OCI-LY7 (cell line): Measurements from ENCODE around the gene ATG4B. TPM values are rescaled to one million over a fixed set of nuclear protein-coding genes. Genes with fewer than 3 reads are reported as not detected.

Source experiments
- BruUV-seq: library from RNA; stranded (reverse); fragments of 400-500 nt; replicated peaks from 2 replicates; lab custom pipeline; 2021; lab: Mats Ljungman, UMichigan
- CTCF ChIA-PET: fragments of 300-600 bp; sonication (Branson Sonifier 250); formaldehyde crosslinking; loops from one replicate; lab custom pipeline; 2022; ENCODE audit warnings: antibody characterized with exemption; ENCODE audit not compliant: unreplicated experiment; lab: Charles Lee
- POLR2A ChIA-PET: fragments of 300-600 bp; sonication (Branson Sonifier 250); formaldehyde crosslinking; loops from one replicate; lab custom pipeline; 2022; ENCODE audit warnings: antibody characterized with exemption; lab: Charles Lee
- DNase-seq: peaks from one replicate; pipeline ENCODE4 v3.0.0-alpha.2; 2015; ENCODE audit warnings: low spot score
- H2AFZ ChIP-seq: fragments of 200-600 bp; sonication (generic), shearing (Covaris generic); 2 replicates; pipeline ENCODE4 v1.6.1; 2014; ENCODE audit warnings: mild to moderate bottlenecking, antibody characterized with exemption, low read length, moderate library complexity
- H3K27ac ChIP-seq: fragments of 200-600 bp; sonication (generic); 2 replicates; pipeline ENCODE4 v1.5.1; 2014; ENCODE audit warnings: mixed run types, low read depth, mild to moderate bottlenecking, moderate library complexity, low read length, inconsistent platforms; ENCODE audit not compliant: poor library complexity, severe bottlenecking
- H3K36me3 ChIP-seq: fragments of 200-600 bp; sonication (generic); 2 replicates; pipeline ENCODE4 v1.6.1; 2014; ENCODE audit warnings: mild to moderate bottlenecking, antibody characterized with exemption, low read length, moderate library complexity, mixed read lengths; ENCODE audit not compliant: insufficient read depth
- H3K4me1 ChIP-seq: fragments of 200-600 bp; sonication (generic); 2 replicates; pipeline ENCODE4 v1.5.1; 2014; ENCODE audit warnings: mild to moderate bottlenecking, low read length; ENCODE audit not compliant: insufficient read depth, poor library complexity, severe bottlenecking
- H3K4me2 ChIP-seq: fragments of 200-600 bp; sonication (generic); 2 replicates; pipeline ENCODE4 v1.6.1; 2014; ENCODE audit warnings: mild to moderate bottlenecking, low read length
- H3K4me3 ChIP-seq: fragments of 200-600 bp; sonication (generic); 2 replicates; pipeline ENCODE4 v1.5.1; 2014; ENCODE audit warnings: mild to moderate bottlenecking, low read depth, low read length; ENCODE audit not compliant: poor library complexity, severe bottlenecking
- H3K79me2 ChIP-seq: fragments of 200-600 bp; sonication (generic); 2 replicates; pipeline ENCODE4 v1.6.1; 2016; ENCODE audit warnings: low read depth, mild to moderate bottlenecking, low read length, moderate library complexity, mixed read lengths; ENCODE audit not compliant: insufficient read depth
- H3K9me2 ChIP-seq: fragments of 200-600 bp; sonication (generic); 2 replicates; pipeline ENCODE4 v1.6.1; 2016; ENCODE audit warnings: mild to moderate bottlenecking, low read length, mixed read lengths; ENCODE audit not compliant: insufficient read depth
- H3K9me3 ChIP-seq: fragments of 200-600 bp; sonication (generic); 2 replicates; pipeline ENCODE4 v1.6.1; 2014; ENCODE audit warnings: mild to moderate bottlenecking, mixed run types, low read length, mixed read lengths
- H4K20me1 ChIP-seq: fragments of 200-600 bp; sonication (generic); 2 replicates; pipeline ENCODE4 v1.6.1; 2014; ENCODE audit warnings: mild to moderate bottlenecking, antibody characterized with exemption, low read length, moderate library complexity, mixed read lengths; ENCODE audit not compliant: insufficient read depth
- CTCF ChIP-seq: fragments of 200-600 bp; sonication (generic); conservative IDR thresholded peaks from 2 replicates; pipeline ENCODE4 v1.5.1; 2014; ENCODE audit warnings: mild to moderate bottlenecking, antibody characterized with exemption, low read length, moderate library complexity, mixed read lengths
- EZH2phosphoT487 ChIP-seq: fragments of 200-600 bp; sonication (generic); IDR thresholded peaks from 2 replicates; pipeline ENCODE4 v1.6.1; 2018; ENCODE audit warnings: low read depth, borderline replicate concordance, mild to moderate bottlenecking, mixed run types, antibody characterized with exemption, low read length, moderate library complexity, mixed read lengths
- intact Hi-C: fragments of 100-400 bp; cut with micrococcal nuclease; formaldehyde crosslinking; loops from one replicate; pipeline ENCODE4 v1.10.0; 2022; ENCODE audit not compliant: unreplicated experiment
- total RNA-seq, 2 experiments: library from RNA; depleted of rRNA in 1 of 2; stranded (reverse); fragments of >200 nt in 1 of 2; shearing (Covaris generic) in 1 of 2; gene quantifications; 2 replicates each; pipeline ENCODE4 v1.2.3, GENCODE V29; 2014 to 2022

Gene ATG4B
- total RNA-seq, 2 experiments from 2014 or later = 72.4 to 133 TPM

GRCh38 chr2:241597561-241597960 lies 39.9 kb upstream of the ATG4B start:
- intact Hi-C loops = no loop called here
- H3K36me3 ChIP-seq = peaks cover 69% of the 10 kb centered on the region
- H3K9me3 ChIP-seq = no peaks in the 10 kb centered on the region
- H3K79me2 ChIP-seq = no peaks in the 10 kb centered on the region
- H3K4me3 ChIP-seq = no peak overlapping the region
- no peak for DNase-seq
- TF ChIP-seq EZH2phosphoT487 = no peak
- no peak for TF ChIP-seq CTCF
- no TSS peak for BruUV-seq
- CTCF ChIA-PET = no interaction called here
- no peaks in the 10 kb centered on the region for H3K9me2 ChIP-seq
- H2AFZ ChIP-seq = no peak overlapping the region
- no peak overlapping the region for H3K4me2 ChIP-seq
- no peaks in the 10 kb centered on the region for H4K20me1 ChIP-seq
- no peaks in the 10 kb centered on the region for H3K4me1 ChIP-seq
- POLR2A ChIA-PET = no interaction called here
- H3K27ac ChIP-seq = no peak overlapping the region

- no peak overlapping the region for H3K4me3 ChIP-seq
- H3K4me2 ChIP-seq = no peak overlapping the region
- intact Hi-C loops = no loop called here
- DNase-seq = no peak
- no peak overlapping the region for H2AFZ ChIP-seq
- peaks cover 74% of the 10 kb centered on the region for H3K36me3 ChIP-seq
- H3K27ac ChIP-seq = no peak overlapping the region
- H3K9me2 ChIP-seq = no peaks in the 10 kb centered on the region
- no peaks in the 10 kb centered on the region for H4K20me1 ChIP-seq
- BruUV-seq = no TSS peak
- H3K4me1 ChIP-seq = no peaks in the 10 kb centered on the region
- CTCF ChIA-PET = no interaction called here
- H3K9me3 ChIP-seq = no peaks in the 10 kb centered on the region
- POLR2A ChIA-PET = interaction anchor here (0.9 kb wide), 1 partner anchor 10 kb away, joined by 3 read pairs; no protein-coding TSS in a partner anchor
- no peak for TF ChIP-seq CTCF
- TF ChIP-seq EZH2phosphoT487 = no peak
- no peaks in the 10 kb centered on the region for H3K79me2 ChIP-seq
These were observed 39.4 kb upstream of the ATG4B start for GRCh38 chr2:241598061-241598460.

- intact Hi-C loops = no loop called here
These were observed 39.0 kb upstream of the ATG4B start for GRCh38 chr2:241598487-241598886.

More at GRCh38 chr2:241598487-241598886, 39.0 kb upstream of the ATG4B start:
- CTCF ChIA-PET = no interaction called here
- peak; percentile 10 for DNase-seq
- no peaks in the 10 kb centered on the region for H3K79me2 ChIP-seq
- BruUV-seq = no TSS peak
- H3K27ac ChIP-seq = no peak overlapping the region
- H3K36me3 ChIP-seq = peaks cover 74% of the 10 kb centered on the region
- H4K20me1 ChIP-seq = no peaks in the 10 kb centered on the region
- no peak overlapping the region for H3K4me3 ChIP-seq
- H3K4me2 ChIP-seq = no peak overlapping the region
- no peaks in the 10 kb centered on the region for H3K9me3 ChIP-seq
- H3K9me2 ChIP-seq = no peaks in the 10 kb centered on the region
- no peak overlapping the region for H2AFZ ChIP-seq
- POLR2A ChIA-PET = interaction anchor here (0.9 kb wide), 1 partner anchor 10 kb away, joined by 3 read pairs; no protein-coding TSS in a partner anchor
- no peaks in the 10 kb centered on the region for H3K4me1 ChIP-seq
- TF ChIP-seq EZH2phosphoT487 = no peak
- peak; percentile 40; the same call in 1 of the 2 replicates for TF ChIP-seq CTCF
